Measurements from ENCODE around the gene TNXB.
"Not testable (repeated sequence)": the region's sequence is repeated elsewhere in the genome, so short reads cannot be mapped to it uniquely, and the experiment has no call there.

Gene TNXB

GRCh38 chr6:32109114-32109764 is at the start of gene TNXB:
TNXB (minus strand) TSS chr6:32109338; CDS start chr6:32098198, 11,140 bp downstream.
- peak; percentile 62 for DNase-seq

- DNase-seq, result no peak
Measured at GRCh38 chr6:32158052-32158451, 48.9 kb upstream of the TNXB start.

- no peak for DNase-seq
Measured at GRCh38 chr6:32156891-32157290, 47.8 kb upstream of the TNXB start.

GRCh38 chr6:32154514-32155161 is 45.5 kb upstream of the TNXB start:
- peak; percentile 83 for DNase-seq

GRCh38 chr6:32153564-32154513 is 44.7 kb upstream of the TNXB start, which contains the start of gene PPT2:
PPT2 (plus strand) TSS chr6:32154141; CDS start chr6:32154595, 454 bp downstream.
- peak; percentile 93 for DNase-seq

- DNase-seq, result no peak
Measured at GRCh38 chr6:32152769-32153563, 43.8 kb upstream of the TNXB start.

GRCh38 chr6:32151863-32152768 is 43.0 kb upstream of the TNXB start, which contains the start of gene PRRT1:
PRRT1 (minus strand) TSS chr6:32151939; CDS start chr6:32151827, 112 bp downstream.
- peak; percentile 61 for DNase-seq

- no peak for DNase-seq
Measured at GRCh38 chr6:32151181-32151862, 42.2 kb upstream of the TNXB start.

GRCh38 chr6:32149932-32150870 is 41.1 kb upstream of the TNXB start:
- DNase-seq, result no peak

- DNase-seq, result no peak
Measured at GRCh38 chr6:32149092-32149755, 40.1 kb upstream of the TNXB start.

GRCh38 chr6:32148289-32149091 is 39.4 kb upstream of the TNXB start:
- DNase-seq, result peak; percentile 89

- no peak for DNase-seq
Measured at GRCh38 chr6:32147401-32148132, 38.4 kb upstream of the TNXB start.

GRCh38 chr6:32146687-32147086 is 37.5 kb upstream of the TNXB start:
- DNase-seq, result no peak

- DNase-seq, result no peak
Measured at GRCh38 chr6:32146287-32146686, 37.1 kb upstream of the TNXB start.

GRCh38 chr6:32144238-32144637 is 35.1 kb upstream of the TNXB start:
- not testable (repeated sequence) for DNase-seq

- no peak for DNase-seq
Measured at GRCh38 chr6:32140420-32141046, 31.4 kb upstream of the TNXB start.

GRCh38 chr6:32139590-32139989 is 30.5 kb upstream of the TNXB start:
- DNase-seq, result no peak
